A172 (cell line): Measurements from ENCODE around the gene TBX6. TPM values are rescaled to one million over a fixed set of nuclear protein-coding genes. Genes with fewer than 3 reads are reported as not detected.

ENCODE experiments used
- total RNA-seq: library from RNA; depleted of rRNA; stranded (reverse); fragments of >200 nt; shearing (Covaris generic); gene quantifications from 2 replicates; pipeline ENCODE4 v1.2.3, GENCODE V29; 2014; rRNA removed

The TBX6 gene
- total RNA-seq, 1 experiment from 2014 or later: not detected

Other genes starting within 250 kb of the TBX6 start
- 112 and 119 TPM in 2 replicates for gene CDIPT, start 228.7 kb downstream of the TBX6 start, total RNA-seq
- 22.1 and 24.9 TPM in 2 replicates for gene SEZ6L2, start 192.4 kb downstream of the TBX6 start, total RNA-seq
- 18.4 and 22.0 TPM in 2 replicates for gene ASPHD1, start 191.4 kb downstream of the TBX6 start, total RNA-seq
- 11.0 and 12.5 TPM in 2 replicates for gene KCTD13, start 165.7 kb downstream of the TBX6 start, total RNA-seq
- 90.8 and 105 TPM in 2 replicates for gene TMEM219, start 129.8 kb downstream of the TBX6 start, total RNA-seq
- 43.2 and 45.4 TPM in 2 replicates for gene TAOK2, start 118.1 kb downstream of the TBX6 start, total RNA-seq
- gene HIRIP3, start 96.3 kb downstream of the TBX6 start, total RNA-seq: 17.5 and 31.6 TPM in 2 replicates
- gene INO80E, start 95.7 kb downstream of the TBX6 start, total RNA-seq: 151 and 184 TPM in 2 replicates
- gene DOC2A, start 80.9 kb downstream of the TBX6 start, total RNA-seq: 0.45 and 1.7 TPM in 2 replicates
- gene C16orf92, start 68.7 kb downstream of the TBX6 start, total RNA-seq: not detected in 2 replicates
- 0.38 and 1.1 TPM in 2 replicates for gene TLCD3B, start 60.7 kb downstream of the TBX6 start, total RNA-seq
- 1,380 and 1,410 TPM in 2 replicates for gene ALDOA, start 26.2 kb downstream of the TBX6 start, total RNA-seq
- 185 and 215 TPM in 2 replicates for gene PPP4C, start 15.9 kb downstream of the TBX6 start, total RNA-seq
- 2.9 and 7.5 TPM in 2 replicates for gene YPEL3, start 4.3 kb upstream of the TBX6 start, total RNA-seq
- gene GDPD3, start 21.6 kb upstream of the TBX6 start, total RNA-seq: 1.8 and 2.8 TPM in 2 replicates
- gene MAPK3, start 31.3 kb upstream of the TBX6 start, total RNA-seq: 34.4 and 46.6 TPM in 2 replicates
- 12.0 and 16.0 TPM in 2 replicates for gene CORO1A, start 91.7 kb upstream of the TBX6 start, total RNA-seq
- gene BOLA2B, start 101.7 kb upstream of the TBX6 start, total RNA-seq: 246 and 504 TPM in 2 replicates
- gene SLX1A, start 102.0 kb upstream of the TBX6 start, total RNA-seq: 9.8 and 57.9 TPM in 2 replicates
- gene SULT1A3, start 107.3 kb upstream of the TBX6 start, total RNA-seq: 5.1 and 6.6 TPM in 2 replicates
- 0.03 and 0.50 TPM in 2 replicates for gene NPIPB13, start 156.6 kb upstream of the TBX6 start, total RNA-seq